ENCODE measurements around the gene NUP54. TPM values are rescaled to one million over a fixed set of nuclear protein-coding genes. Genes with fewer than 3 reads are reported as not detected.
A peak's percentile ranks its signal among the peaks of the same experiment; 100 is the strongest.

The NUP54 gene
- polyA plus RNA-seq, 4 donors, result 13.5 to 45.6 (median 22.8) TPM

DNA sequence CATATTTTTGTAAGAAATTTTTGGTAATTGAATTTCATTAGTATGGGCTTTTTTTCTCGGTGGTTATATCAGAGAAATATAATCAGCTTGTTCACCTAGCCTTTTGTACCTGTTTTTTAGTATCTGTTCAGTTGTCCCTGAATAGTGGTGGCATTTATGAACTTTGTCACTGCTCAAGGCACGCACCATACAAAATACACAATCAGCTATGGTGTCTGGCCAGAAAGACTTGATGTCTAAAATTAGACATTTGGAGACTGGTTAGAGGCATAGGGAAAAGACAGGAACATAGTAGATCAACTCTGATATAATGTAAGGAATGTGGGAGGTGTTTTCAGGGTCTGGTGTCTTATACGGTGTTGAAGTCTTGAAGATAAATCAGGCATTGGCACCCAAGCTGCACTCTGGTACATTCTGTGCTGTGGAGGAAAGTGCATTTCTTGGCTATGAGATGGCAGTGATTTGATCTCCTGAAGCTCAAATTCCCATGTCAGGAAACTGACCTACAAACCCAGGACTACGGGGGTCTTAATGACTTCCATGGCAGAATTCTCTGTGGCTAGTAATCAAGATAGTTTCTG, 70.1 kb downstream of the NUP54 start:
- H3K4me1 ChIP-seq (ENCODE audit: control insufficient read depth in 3 of 3, insufficient read depth in 2 of 3, low read depth in 1 of 3, low read length in 2 of 3), result no peaks in the 10 kb centered on the region
- no peak overlapping the region for H3K27ac ChIP-seq (ENCODE audit: low read depth in 1 of 3, low read length in 2 of 3)
- DNase-seq (no peak), FAIRE-seq (no peak)
- H3K9me3 ChIP-seq (ENCODE audit: control insufficient read depth in 2 of 2, insufficient read depth in 1 of 2, low read depth in 1 of 2, low read length in 1 of 2), result no peaks in the 10 kb centered on the region
- no peak overlapping the region for H3K4me3 ChIP-seq (ENCODE audit: low read depth in 1 of 3, low read length in 3 of 3)
- peaks cover 0 to 3% (median 0%) of the 10 kb centered on the region in 3 donors for H3K27me3 ChIP-seq (ENCODE audit: control insufficient read depth in 3 of 3, insufficient read depth in 3 of 3, low read length in 3 of 3)
- WGBS, 3 donors, result 70 to 80% (median 78%) methylated on average over 4 of the region's 4 CpGs
- H3K36me3 ChIP-seq (ENCODE audit: control insufficient read depth in 3 of 3, insufficient read depth in 2 of 3, low read depth in 1 of 3, low read length in 3 of 3), result no peaks in the 10 kb centered on the region

DNA sequence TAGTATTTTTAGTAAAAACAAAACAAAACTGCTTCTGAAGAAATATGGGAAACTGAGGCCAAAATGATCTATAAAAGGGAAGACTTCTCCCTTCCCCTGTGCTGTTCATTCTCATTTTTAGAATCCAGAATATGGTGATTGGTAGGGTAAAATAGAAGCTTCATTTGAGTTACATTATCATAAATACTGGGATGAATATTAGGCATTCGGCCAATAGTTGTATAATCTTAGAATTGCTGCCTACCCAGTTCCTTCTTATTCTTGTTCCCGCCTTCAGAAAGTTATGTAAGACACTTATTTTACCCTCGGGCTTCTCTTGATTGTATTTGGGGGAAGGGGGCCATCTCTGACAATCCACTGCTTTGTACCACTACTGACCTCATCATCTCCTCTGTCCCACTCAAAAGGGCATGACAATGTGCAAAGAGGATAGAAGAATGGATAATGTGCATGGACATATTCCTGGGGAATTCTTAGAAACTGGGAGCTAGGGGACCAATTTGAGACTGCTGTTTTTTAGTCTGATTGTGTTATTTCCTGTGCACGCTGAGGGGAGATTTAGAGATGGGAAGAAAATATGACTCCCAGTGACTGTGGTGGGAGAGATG, 73.1 kb downstream of the NUP54 start:
- DNase-seq, result no peak
- H3K27ac ChIP-seq (ENCODE audit: low read depth in 1 of 3, low read length in 2 of 3), result no peak overlapping the region
- no peaks in the 10 kb centered on the region for H3K27me3 ChIP-seq (ENCODE audit: control insufficient read depth in 3 of 3, insufficient read depth in 3 of 3, low read length in 3 of 3)
- no peak for FAIRE-seq
- H3K9me3 ChIP-seq (ENCODE audit: control insufficient read depth in 2 of 2, insufficient read depth in 1 of 2, low read depth in 1 of 2, low read length in 1 of 2), result no peaks in the 10 kb centered on the region
- H3K4me1 ChIP-seq (ENCODE audit: control insufficient read depth in 3 of 3, insufficient read depth in 2 of 3, low read depth in 1 of 3, low read length in 2 of 3), result no peaks in the 10 kb centered on the region
- no peak overlapping the region for H3K4me3 ChIP-seq (ENCODE audit: low read depth in 1 of 3, low read length in 3 of 3)
- H3K36me3 ChIP-seq (ENCODE audit: control insufficient read depth in 3 of 3, insufficient read depth in 2 of 3, low read depth in 1 of 3, low read length in 3 of 3), result no peaks in the 10 kb centered on the region
- WGBS, 3 donors, result 68 to 77% (median 70%) methylated on average over 4 of the region's 4 CpGs

DNA sequence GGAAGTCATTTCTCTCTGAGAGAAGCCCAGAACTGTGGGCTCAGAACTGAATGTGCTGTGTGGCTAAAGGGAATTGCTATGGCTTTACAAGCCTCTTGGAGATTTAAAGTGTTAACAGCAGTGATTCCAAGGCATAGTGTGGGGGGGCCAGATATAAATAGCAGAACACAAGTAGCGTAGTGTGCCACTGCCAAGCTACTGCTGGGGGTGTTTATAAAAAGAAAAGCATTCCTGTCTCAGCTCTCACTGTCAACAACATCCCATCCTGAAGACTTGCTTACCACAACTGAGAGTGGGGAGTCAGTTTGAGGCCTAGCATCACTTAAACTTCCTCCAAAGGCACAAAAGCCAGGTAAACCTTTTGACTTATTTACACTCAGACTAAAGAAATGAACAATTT, 73.7 kb downstream of the NUP54 start, which contains the start of gene ART3:
TSS of gene ART3 (plus strand) at position 242 of the 400 bp plus-strand sequence. CDS start 1,181 bp downstream, outside the sequence.
- no peak within 1 kb of the TSS for H3K27ac ChIP-seq (ENCODE audit: low read depth in 1 of 3, low read length in 2 of 3)
- FAIRE-seq (no peak), DNase-seq (no peak)
- H3K4me3 ChIP-seq (ENCODE audit: low read depth in 1 of 3, low read length in 3 of 3), result no peak within 1 kb of the TSS
- no peaks in the 10 kb centered on the region for H3K27me3 ChIP-seq (ENCODE audit: control insufficient read depth in 3 of 3, insufficient read depth in 3 of 3, low read length in 3 of 3)
- no peaks in the 10 kb centered on the region for H3K9me3 ChIP-seq (ENCODE audit: control insufficient read depth in 2 of 2, insufficient read depth in 1 of 2, low read depth in 1 of 2, low read length in 1 of 2)
- no peaks in the 10 kb centered on the region for H3K4me1 ChIP-seq (ENCODE audit: control insufficient read depth in 3 of 3, insufficient read depth in 2 of 3, low read depth in 1 of 3, low read length in 2 of 3)
- WGBS, 3 donors, result 63 to 91% (median 67%) methylated on average over 1 of the region's 1 CpG
- H3K36me3 ChIP-seq (ENCODE audit: control insufficient read depth in 3 of 3, insufficient read depth in 2 of 3, low read depth in 1 of 3, low read length in 3 of 3), result no peaks in the 10 kb centered on the region

DNA sequence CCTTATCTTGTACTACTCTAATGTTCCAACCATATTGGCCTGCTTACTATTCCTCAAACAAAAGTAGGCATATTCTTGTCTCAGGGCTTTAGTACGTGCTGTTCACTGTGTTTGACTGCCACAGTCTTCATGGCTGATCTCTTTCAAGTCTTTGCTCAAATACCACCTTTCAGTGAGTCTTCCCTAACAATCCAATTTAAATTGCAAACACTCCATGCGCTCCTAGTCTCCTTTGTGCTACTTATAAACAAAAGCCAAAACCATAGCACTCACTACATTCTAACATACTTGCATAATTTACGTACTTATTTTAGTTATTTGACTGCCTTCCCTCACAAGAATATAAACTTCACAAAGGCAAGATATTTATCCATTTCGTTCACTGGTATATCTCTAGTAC, 75.4 kb downstream of the NUP54 start:
- WGBS, 3 donors, result 70 to 92% (median 88%) methylated on average over 4 of the region's 4 CpGs
- no peaks in the 10 kb centered on the region for H3K9me3 ChIP-seq (ENCODE audit: control insufficient read depth in 2 of 2, insufficient read depth in 1 of 2, low read depth in 1 of 2, low read length in 1 of 2)
- FAIRE-seq, result no peak
- no peaks in the 10 kb centered on the region for H3K4me1 ChIP-seq (ENCODE audit: control insufficient read depth in 3 of 3, insufficient read depth in 2 of 3, low read depth in 1 of 3, low read length in 2 of 3)
- no peak for DNase-seq
- H3K4me3 ChIP-seq (ENCODE audit: low read depth in 1 of 3, low read length in 3 of 3), result no peak overlapping the region
- no peaks in the 10 kb centered on the region for H3K27me3 ChIP-seq (ENCODE audit: control insufficient read depth in 3 of 3, insufficient read depth in 3 of 3, low read length in 3 of 3)
- no peak overlapping the region for H3K27ac ChIP-seq (ENCODE audit: low read depth in 1 of 3, low read length in 2 of 3)
- no peaks in the 10 kb centered on the region for H3K36me3 ChIP-seq (ENCODE audit: control insufficient read depth in 3 of 3, insufficient read depth in 2 of 3, low read depth in 1 of 3, low read length in 3 of 3)

DNA sequence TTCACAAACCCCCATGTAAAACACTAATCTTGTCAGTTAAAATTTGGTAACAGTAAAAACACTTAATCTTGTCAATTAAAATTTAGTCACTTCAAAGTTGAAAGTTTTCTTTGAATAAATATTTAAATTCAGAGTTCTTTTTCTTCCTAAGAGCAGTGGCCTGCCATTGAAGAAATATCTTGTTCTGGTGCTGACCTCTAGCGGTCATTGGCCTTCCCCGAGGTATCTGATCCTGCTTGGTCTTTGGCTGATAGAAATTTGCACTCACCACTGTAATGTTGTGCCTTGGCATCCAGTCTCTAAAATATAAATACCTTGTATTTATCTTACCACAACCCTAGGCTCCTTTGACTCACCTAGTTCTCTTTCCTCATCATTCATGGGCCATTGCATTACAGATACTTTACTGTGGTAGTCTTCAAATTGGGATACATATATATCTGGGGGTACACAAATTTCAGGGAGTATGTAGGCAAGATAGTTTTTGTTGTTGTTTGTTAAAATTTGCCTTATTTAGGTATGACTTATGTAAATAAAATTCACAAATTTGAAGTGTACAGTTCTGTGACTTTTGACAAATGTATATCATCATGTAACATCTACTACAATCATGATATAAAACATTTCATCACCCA, 80.4 kb downstream of the NUP54 start:
- Histone ChIP-seq H3K4me1 (ENCODE audit: control insufficient read depth in 3 of 3, insufficient read depth in 2 of 3, low read depth in 1 of 3, low read length in 2 of 3) (no peaks in the 10 kb centered on the region), H3K9me3 (ENCODE audit: control insufficient read depth in 2 of 2, insufficient read depth in 1 of 2, low read depth in 1 of 2, low read length in 1 of 2) (no peaks in the 10 kb centered on the region), H3K36me3 (ENCODE audit: control insufficient read depth in 3 of 3, insufficient read depth in 2 of 3, low read depth in 1 of 3, low read length in 3 of 3) (no peaks in the 10 kb centered on the region), H3K27me3 (ENCODE audit: control insufficient read depth in 3 of 3, insufficient read depth in 3 of 3, low read length in 3 of 3) (no peaks in the 10 kb centered on the region), H3K4me3 (ENCODE audit: low read depth in 1 of 3, low read length in 3 of 3) (no peak overlapping the region), H3K27ac (ENCODE audit: low read depth in 1 of 3, low read length in 2 of 3) (no peak overlapping the region)
- WGBS, 3 donors, result 0 to 3% (median 0%) methylated on average over 2 of the region's 2 CpGs
- DNase-seq, result peak; percentile 82 to 84
- peak; percentile 53 for FAIRE-seq

DNA sequence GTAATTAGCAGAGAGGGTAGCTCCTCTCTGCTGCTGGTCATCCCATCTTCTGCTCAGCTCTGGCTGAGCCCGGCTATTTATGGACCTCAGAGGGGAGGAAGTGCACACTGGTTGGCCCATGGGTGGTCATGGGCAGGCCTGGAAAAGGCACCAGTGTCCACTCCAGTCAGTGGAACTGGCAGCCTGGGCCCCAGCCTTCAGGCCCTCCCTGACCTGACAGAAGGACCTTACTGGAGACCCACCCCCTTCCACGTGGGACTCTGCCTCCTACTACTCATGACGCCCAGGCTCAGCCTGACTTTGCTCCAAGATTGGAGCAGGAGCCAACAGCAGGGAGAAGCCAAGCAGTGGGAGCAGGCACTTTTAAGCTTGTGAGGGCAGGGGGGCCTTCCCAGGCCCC, 81.7 kb downstream of the NUP54 start:
- no peak for DNase-seq
- FAIRE-seq, result no peak

More for the DNA sequence above, 81.7 kb downstream of the NUP54 start:
- no peaks in the 10 kb centered on the region for H3K36me3 ChIP-seq (ENCODE audit: control insufficient read depth in 3 of 3, insufficient read depth in 2 of 3, low read depth in 1 of 3, low read length in 3 of 3)
- H3K27ac ChIP-seq (ENCODE audit: low read depth in 1 of 3, low read length in 2 of 3), result no peak overlapping the region
- no peaks in the 10 kb centered on the region for H3K9me3 ChIP-seq (ENCODE audit: control insufficient read depth in 2 of 2, insufficient read depth in 1 of 2, low read depth in 1 of 2, low read length in 1 of 2)
- WGBS, 3 donors, result 74 to 80% (median 77%) methylated on average over 3 of the region's 3 CpGs
- no peak overlapping the region for H3K4me3 ChIP-seq (ENCODE audit: low read depth in 1 of 3, low read length in 3 of 3)
- H3K4me1 ChIP-seq (ENCODE audit: control insufficient read depth in 3 of 3, insufficient read depth in 2 of 3, low read depth in 1 of 3, low read length in 2 of 3), result no peaks in the 10 kb centered on the region
- H3K27me3 ChIP-seq (ENCODE audit: control insufficient read depth in 3 of 3, insufficient read depth in 3 of 3, low read length in 3 of 3), result no peaks in the 10 kb centered on the region

Other genes with a start within 250 kb of the NUP54 start
- under 1 TPM in 1 of 4 donors, not detected in 3; 0.09 TPM for gene PPEF2, start 245.9 kb downstream of the NUP54 start, polyA plus RNA-seq
- 10 to 100 TPM; 11.4 to 69.1 (median 23.3) TPM for gene NAAA, start 207.4 kb downstream of the NUP54 start, polyA plus RNA-seq
- 10 to 100 TPM in 3 of 4 donors, 1 to 10 TPM in 1; 9.7 to 29.7 (median 14.3) TPM for gene SDAD1, start 157.5 kb downstream of the NUP54 start, polyA plus RNA-seq
- 1 to 10 TPM in 3 of 4 donors, not detected in 1; 2.0 to 4.1 (median 2.7) TPM for gene CXCL9, start 140.9 kb downstream of the NUP54 start, polyA plus RNA-seq
- 1 to 10 TPM in 3 of 4 donors, not detected in 1; 2.4 to 8.1 (median 4.2) TPM for gene CXCL10, start 124.9 kb downstream of the NUP54 start, polyA plus RNA-seq
- gene CXCL11, start 112.3 kb downstream of the NUP54 start, polyA plus RNA-seq, result 1 to 10 TPM in 1 of 4 donors, under 1 TPM in 1, not detected in 2; 0.13 to 1.3 TPM
- under 1 TPM in 3 of 4 donors, not detected in 1; 0.19 to 0.81 (median 0.60) TPM for gene ART3, start 73.7 kb downstream of the NUP54 start, polyA plus RNA-seq
- 100 to 1,000 TPM in 1 of 4 donors, 10 to 100 TPM in 3; 27.7 to 247 (median 47.9) TPM for gene SCARB2, start 65.4 kb upstream of the NUP54 start, polyA plus RNA-seq
- 10 to 100 TPM in 1 of 4 donors, 1 to 10 TPM in 3; 1.8 to 24.7 (median 5.3) TPM for gene FAM47E, start 103.3 kb upstream of the NUP54 start, polyA plus RNA-seq
- gene STBD1, start 158.3 kb upstream of the NUP54 start, polyA plus RNA-seq, result 10 to 100 TPM in 1 of 4 donors, 1 to 10 TPM in 3; 4.9 to 22.8 (median 8.9) TPM